ENCODE measurements around the gene NPIPA1.
"Not testable (repeated sequence)": the region's sequence is repeated elsewhere in the genome, so short reads cannot be mapped to it uniquely, and the experiment has no call there.

NPIPA1 gene

GRCh38 chr16:14937143-14937542 lies at the start of gene NPIPA1:
NPIPA1 (plus strand) TSS chr16:14937443; CDS start chr16:14937443, 0 bp downstream.
- FAIRE-seq, result not testable (repeated sequence)

GRCh38 chr16:14892111-14892510 lies 45.1 kb upstream of the NPIPA1 start:
- FAIRE-seq, result not testable (repeated sequence)

- FAIRE-seq, result not testable (repeated sequence)
Observed at GRCh38 chr16:14895382-14895781, 41.9 kb upstream of the NPIPA1 start.

GRCh38 chr16:14896023-14896422 lies 41.2 kb upstream of the NPIPA1 start:
- not testable (repeated sequence) for FAIRE-seq

GRCh38 chr16:14897006-14897664 lies 40.1 kb upstream of the NPIPA1 start:
- not testable (repeated sequence) for FAIRE-seq

- FAIRE-seq, result not testable (repeated sequence)
Observed at GRCh38 chr16:14898162-14898561, 39.1 kb upstream of the NPIPA1 start.

GRCh38 chr16:14903191-14903957 lies 33.9 kb upstream of the NPIPA1 start:
- FAIRE-seq, result not testable (repeated sequence)

- FAIRE-seq, result not testable (repeated sequence)
Observed at GRCh38 chr16:14909744-14910143, 27.5 kb upstream of the NPIPA1 start.

- not testable (repeated sequence) for FAIRE-seq
Observed at GRCh38 chr16:14910833-14911629, 26.2 kb upstream of the NPIPA1 start.

- not testable (repeated sequence) for FAIRE-seq
Observed at GRCh38 chr16:14911954-14912353, 25.3 kb upstream of the NPIPA1 start.

GRCh38 chr16:14912588-14912987 lies 24.7 kb upstream of the NPIPA1 start:
- not testable (repeated sequence) for FAIRE-seq

- FAIRE-seq, result not testable (repeated sequence)
Observed at GRCh38 chr16:14918504-14918903, 18.7 kb upstream of the NPIPA1 start.

GRCh38 chr16:14919837-14920600 lies 17.2 kb upstream of the NPIPA1 start:
- FAIRE-seq, result not testable (repeated sequence)

GRCh38 chr16:14922285-14922684 lies 15.0 kb upstream of the NPIPA1 start:
- not testable (repeated sequence) for FAIRE-seq

GRCh38 chr16:14922968-14923367 lies 14.3 kb upstream of the NPIPA1 start:
- not testable (repeated sequence) for FAIRE-seq

GRCh38 chr16:14923394-14924088 lies 13.7 kb upstream of the NPIPA1 start:
- not testable (repeated sequence) for FAIRE-seq

- FAIRE-seq, result not testable (repeated sequence)
Observed at GRCh38 chr16:14924359-14924758, 12.9 kb upstream of the NPIPA1 start.

GRCh38 chr16:14924982-14925381 lies 12.3 kb upstream of the NPIPA1 start:
- not testable (repeated sequence) for FAIRE-seq

GRCh38 chr16:14928064-14928714 lies 9.1 kb upstream of the NPIPA1 start:
- FAIRE-seq, result not testable (repeated sequence)

GRCh38 chr16:14929176-14929575 lies 8.1 kb upstream of the NPIPA1 start:
- not testable (repeated sequence) for FAIRE-seq

- not testable (repeated sequence) for FAIRE-seq
Observed at GRCh38 chr16:14930246-14930645, 7.0 kb upstream of the NPIPA1 start.
